Sigmoid colon (tissue), 7 donors: ENCODE results near the gene ARHGEF11. TPM values are rescaled to one million over a fixed set of nuclear protein-coding genes. Genes with fewer than 3 reads are reported as not detected.
A peak's percentile ranks its signal among the peaks of the same experiment; 100 is the strongest.

Experiments used
- DNase-seq: peaks from one replicate; pipeline ENCODE4 v3.0.0-alpha.2; 2019
- H3K27ac ChIP-seq, 4 donors: fragments of 200-600 bp; sonication (generic); one replicate each; pipeline ENCODE4 v1.5.1; 2016 to 2019; ENCODE audit warnings: mild to moderate bottlenecking in 1 of 4
- H3K27me3 ChIP-seq, 3 donors: fragments of 200-600 bp; sonication (generic); one replicate each; pipeline ENCODE4 v1.5.1; 2019; ENCODE audit warnings: mild to moderate bottlenecking in 1 of 3
- H3K36me3 ChIP-seq, 4 donors: fragments of 200-600 bp; sonication (generic); one replicate each; pipeline ENCODE4 v1.5.1; 2016 to 2019
- H3K4me1 ChIP-seq, 4 donors: fragments of 200-600 bp; sonication (generic); one replicate each; pipeline ENCODE4 v1.5.1; 2017 to 2019
- H3K4me3 ChIP-seq, 4 donors: fragments of 200-600 bp; sonication (generic); one replicate each; pipeline ENCODE4 v1.5.1; 2017 to 2019; ENCODE audit warnings: mild to moderate bottlenecking in 2 of 4, moderate library complexity in 1 of 4
- H3K9me3 ChIP-seq, 4 donors: fragments of 200-600 bp in 3 of 4; sonication (generic) in 3 of 4; one replicate each; pipeline versions ENCODE4 v1.5.1 to v1.6.1; 2013 to 2019
- EP300 ChIP-seq, 4 donors: sonication (generic); formaldehyde crosslinking; IDR thresholded peaks; one replicate each; pipeline ENCODE4 v1.6.1; 2017; ENCODE audit warnings: antibody characterized with exemption in 4 of 4
- POLR2A ChIP-seq, 2 donors: fragments of 450-650 bp; IDR thresholded peaks; one replicate each; pipeline ENCODE4 v1.6.1; 2016; ENCODE audit warnings: antibody characterized with exemption in 2 of 2, mild to moderate bottlenecking in 2 of 2, moderate library complexity in 2 of 2
- POLR2AphosphoS5 ChIP-seq, 4 donors: sonication (generic); formaldehyde crosslinking; IDR thresholded peaks; one replicate each; pipeline ENCODE4 v1.6.1; 2017; ENCODE audit warnings: antibody characterized with exemption in 4 of 4
- WGBS, 2 donors: extraction: QIAGEN DNeasy Blood & Tissue Kit; methylation state at CpG; one replicate each; pipeline ENCODE4 v1.1.7; 2013; 5-methylcytosine and 5-hydroxymethylcytosine counted together
- intact Hi-C: fragments of 100-400 bp; cut with DNase I; formaldehyde crosslinking; loops from one replicate; pipeline ENCODE4 v1.15.1; 2023
- polyA plus RNA-seq, 3 donors: library from polyadenylated mRNA; stranded (reverse); fragments of 200-250 nt; gene quantifications; one replicate each; pipeline ENCODE4 v1.2.3, GENCODE V29; 2013
- total RNA-seq, 4 donors: library from RNA; depleted of rRNA; stranded (reverse); fragments of >200 nt; gene quantifications; one replicate each; pipeline ENCODE4 v1.1.0, GENCODE V29; 2016
- TF ChIP-seq, protein P1 (sequence below), 4 experiments: fragments of 450-650 bp in 3 of 4; fragments of 200-600 bp in 1 of 4; IDR thresholded peaks; one replicate each; pipeline ENCODE4 v1.5.1; 2016 to 2019; ENCODE audit warnings: antibody characterized with exemption in 4 of 4, mild to moderate bottlenecking in 3 of 4, moderate library complexity in 2 of 4
- donor health status: healthy with polysubstance abuse.
- donor health status: Bipolar disorder and iron deficiency.
- donor health status: healthy.

Gene ARHGEF11
- total and polyA plus RNA-seq, 7 donors: 14.8 to 46.8 (median 27.5) TPM

- WGBS, 2 donors: 91 to 96% methylated on average over 17 of the region's 17 CpGs
- no peaks in the 10 kb centered on the region for H3K27me3 ChIP-seq
- no peaks in the 10 kb centered on the region for H3K9me3 ChIP-seq
- no peak for TF ChIP-seq POLR2AphosphoS5 (IDR thresholded peaks at IDR 0.05)
- no peak for TF ChIP-seq POLR2A (IDR thresholded peaks at IDR 0.05)
- TF ChIP-seq, protein P1, sequence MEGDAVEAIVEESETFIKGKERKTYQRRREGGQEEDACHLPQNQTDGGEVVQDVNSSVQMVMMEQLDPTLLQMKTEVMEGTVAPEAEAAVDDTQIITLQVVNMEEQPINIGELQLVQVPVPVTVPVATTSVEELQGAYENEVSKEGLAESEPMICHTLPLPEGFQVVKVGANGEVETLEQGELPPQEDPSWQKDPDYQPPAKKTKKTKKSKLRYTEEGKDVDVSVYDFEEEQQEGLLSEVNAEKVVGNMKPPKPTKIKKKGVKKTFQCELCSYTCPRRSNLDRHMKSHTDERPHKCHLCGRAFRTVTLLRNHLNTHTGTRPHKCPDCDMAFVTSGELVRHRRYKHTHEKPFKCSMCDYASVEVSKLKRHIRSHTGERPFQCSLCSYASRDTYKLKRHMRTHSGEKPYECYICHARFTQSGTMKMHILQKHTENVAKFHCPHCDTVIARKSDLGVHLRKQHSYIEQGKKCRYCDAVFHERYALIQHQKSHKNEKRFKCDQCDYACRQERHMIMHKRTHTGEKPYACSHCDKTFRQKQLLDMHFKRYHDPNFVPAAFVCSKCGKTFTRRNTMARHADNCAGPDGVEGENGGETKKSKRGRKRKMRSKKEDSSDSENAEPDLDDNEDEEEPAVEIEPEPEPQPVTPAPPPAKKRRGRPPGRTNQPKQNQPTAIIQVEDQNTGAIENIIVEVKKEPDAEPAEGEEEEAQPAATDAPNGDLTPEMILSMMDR (IDR thresholded peaks at IDR 0.05): no peak
- no peak for TF ChIP-seq EP300 (IDR thresholded peaks at IDR 0.05)
- intact Hi-C loops: no loop called here
- peaks cover 15 to 56% (median 26%) of the 10 kb centered on the region in 4 donors for H3K36me3 ChIP-seq
- no peak overlapping the region for H3K27ac ChIP-seq
- no peak overlapping the region for H3K4me3 ChIP-seq
- peaks cover 0 to 12% (median 10%) of the 10 kb centered on the region in 4 donors for H3K4me1 ChIP-seq
- peak; percentile 54 for DNase-seq
These were observed 109.9 kb downstream of the ARHGEF11 start for GRCh38 chr1:156935505-156936128.

DNA sequence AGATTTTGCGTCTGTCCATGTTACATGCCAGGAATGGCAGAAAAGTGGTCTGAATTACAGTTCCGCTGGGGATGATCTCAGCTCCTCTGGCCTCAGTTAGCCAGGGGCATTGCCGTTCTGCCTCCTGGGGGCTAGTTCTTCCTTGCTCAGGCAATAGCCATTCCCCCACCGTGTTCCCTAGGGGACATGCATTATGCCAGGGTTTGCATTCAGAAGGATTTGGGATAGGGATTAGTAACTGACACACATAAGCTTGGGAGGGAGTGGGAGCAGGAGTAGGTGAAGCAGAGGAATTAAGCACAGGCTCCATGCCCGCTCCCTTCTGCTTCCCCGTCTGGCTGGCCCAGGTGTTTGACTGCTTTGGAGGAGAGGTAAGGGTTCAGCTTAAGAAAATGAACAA, 112.4 kb downstream of the ARHGEF11 start:
- H3K36me3 ChIP-seq: peaks cover 1 to 31% (median 6%) of the 10 kb centered on the region in 4 donors
- H3K9me3 ChIP-seq: no peaks in the 10 kb centered on the region
- intact Hi-C loops: no loop called here
- WGBS, 2 donors: 87 to 91% methylated on average over 6 of the region's 6 CpGs
- H3K4me1 ChIP-seq: peaks cover 0 to 12% (median 10%) of the 10 kb centered on the region in 4 donors
- peak; percentile 48 for DNase-seq
- no peak for TF ChIP-seq EP300 (IDR thresholded peaks at IDR 0.05)
- TF ChIP-seq, protein P1 (IDR thresholded peaks at IDR 0.05): no peak
- no peak for TF ChIP-seq POLR2A (IDR thresholded peaks at IDR 0.05)
- TF ChIP-seq POLR2AphosphoS5 (IDR thresholded peaks at IDR 0.05): no peak
- H3K27ac ChIP-seq: no peak overlapping the region
- H3K4me3 ChIP-seq: no peak overlapping the region
- H3K27me3 ChIP-seq: peaks cover 1 to 11% (median 3%) of the 10 kb centered on the region in 3 donors

- H3K36me3 ChIP-seq: peaks cover 0 to 21% (median 3%) of the 10 kb centered on the region in 4 donors
- H3K9me3 ChIP-seq: no peaks in the 10 kb centered on the region
- intact Hi-C loops: no loop called here
- peaks cover 11 to 21% (median 12%) of the 10 kb centered on the region in 3 donors for H3K27me3 ChIP-seq
- TF ChIP-seq EP300 (IDR thresholded peaks at IDR 0.05) (no peak), POLR2A (IDR thresholded peaks at IDR 0.05) (no peak), POLR2AphosphoS5 (IDR thresholded peaks at IDR 0.05) (no peak)
- TF ChIP-seq, protein P1 (IDR thresholded peaks at IDR 0.05): no peak
- H3K4me3 ChIP-seq: peak overlapping the region in 2 of 4 donors; percentile 4 to 20
- 58 to 69% methylated on average over 8 of the region's 8 CpGs for WGBS, 2 donors
- no peak overlapping the region for H3K27ac ChIP-seq
- H3K4me1 ChIP-seq: peaks cover 0 to 21% (median 19%) of the 10 kb centered on the region in 4 donors
- peak; percentile 64 for DNase-seq
These were observed 113.4 kb downstream of the ARHGEF11 start for GRCh38 chr1:156931974-156932710.

GRCh38 chr1:156931211-156931952, 114.2 kb downstream of the ARHGEF11 start:
- peaks cover 0 to 14% (median 3%) of the 10 kb centered on the region in 4 donors for H3K36me3 ChIP-seq
- H3K4me1 ChIP-seq: peaks cover 0 to 22% (median 19%) of the 10 kb centered on the region in 4 donors
- WGBS, 2 donors: 44 to 61% methylated on average over 11 of the region's 11 CpGs
- no peak overlapping the region for H3K27ac ChIP-seq
- TF ChIP-seq POLR2AphosphoS5 (IDR thresholded peaks at IDR 0.05) (peak in 2 of 4 donors; percentile 3 to 17), EP300 (IDR thresholded peaks at IDR 0.05) (no peak)
- DNase-seq: peak; percentile 61
- no peaks in the 10 kb centered on the region for H3K9me3 ChIP-seq
- intact Hi-C loops: no loop called here
- H3K27me3 ChIP-seq: peaks cover 13 to 29% (median 18%) of the 10 kb centered on the region in 3 donors
- H3K4me3 ChIP-seq: peak overlapping the region in 2 of 4 donors; percentile 4 to 20
